GM23248 (cell line): Measurements from ENCODE around the gene KLHL22.

Experiments
- EZH2 ChIP-seq: fragments of 200-600 bp; sonication (generic); IDR thresholded peaks from 2 replicates; pipeline ENCODE4 v1.6.1; 2018; ENCODE audit warnings: antibody characterized with exemption, mild to moderate bottlenecking; ENCODE audit not compliant: insufficient read depth, poor library complexity, severe bottlenecking
- EZH2phosphoT487 ChIP-seq: fragments of 200-600 bp; sonication (generic); IDR thresholded peaks from 2 replicates; pipeline ENCODE4 v1.6.1; 2018; ENCODE audit warnings: antibody characterized with exemption, moderate library complexity, mild to moderate bottlenecking, low read depth; ENCODE audit not compliant: insufficient read depth

GRCh38 chr22:20441631-20442484 lies 53.7 kb downstream of the KLHL22 start:
- no peak for TF ChIP-seq EZH2
- TF ChIP-seq EZH2phosphoT487, result no peak
